Cardiac septum (tissue), 1 donor: ENCODE measurements around the gene DDAH1. TPM values are rescaled to one million over a fixed set of nuclear protein-coding genes. Genes with fewer than 3 reads are reported as not detected.
"Not testable (repeated sequence)": the region's sequence is repeated elsewhere in the genome, so short reads cannot be mapped to it uniquely, and the experiment has no call there.

Experiments used
- DNase-seq: peaks from one replicate; pipeline ENCODE4 v3.0.0-alpha.2; 2020; ENCODE audit warnings: low spot score
- intact Hi-C: fragments of 100-400 bp; cut with DNase I; formaldehyde crosslinking; loops from one replicate; pipeline ENCODE4 v1.14.0; 2022
- long read RNA-seq: library from polyadenylated mRNA; unstranded; transcript quantifications from one replicate; pipeline ENCODE4 v2.0.0, GENCODE V29; 2021
- total RNA-seq: library from RNA; stranded (reverse); fragmentation: NEBNext Ultra II Directional; extraction: Animal tissue kit (Norgen Biotek cat#: 25700); gene quantifications from one replicate; pipeline ENCODE4 v1.2.1, GENCODE V29; 2021
- donor health status: DM: no; HTN: no; CAD: no.

The DDAH1 gene
- total RNA-seq = 58.1 TPM
- long read RNA-seq, transcript DDAH1-201 (6 exons, 3,920 nt) = major isoform, 10 of 31 reads
- long read RNA-seq, partial matches to known transcripts = 3 of 31 reads
- long read RNA-seq, other reads (novel, unspliced or antisense) = 18 of 31 reads

DNA sequence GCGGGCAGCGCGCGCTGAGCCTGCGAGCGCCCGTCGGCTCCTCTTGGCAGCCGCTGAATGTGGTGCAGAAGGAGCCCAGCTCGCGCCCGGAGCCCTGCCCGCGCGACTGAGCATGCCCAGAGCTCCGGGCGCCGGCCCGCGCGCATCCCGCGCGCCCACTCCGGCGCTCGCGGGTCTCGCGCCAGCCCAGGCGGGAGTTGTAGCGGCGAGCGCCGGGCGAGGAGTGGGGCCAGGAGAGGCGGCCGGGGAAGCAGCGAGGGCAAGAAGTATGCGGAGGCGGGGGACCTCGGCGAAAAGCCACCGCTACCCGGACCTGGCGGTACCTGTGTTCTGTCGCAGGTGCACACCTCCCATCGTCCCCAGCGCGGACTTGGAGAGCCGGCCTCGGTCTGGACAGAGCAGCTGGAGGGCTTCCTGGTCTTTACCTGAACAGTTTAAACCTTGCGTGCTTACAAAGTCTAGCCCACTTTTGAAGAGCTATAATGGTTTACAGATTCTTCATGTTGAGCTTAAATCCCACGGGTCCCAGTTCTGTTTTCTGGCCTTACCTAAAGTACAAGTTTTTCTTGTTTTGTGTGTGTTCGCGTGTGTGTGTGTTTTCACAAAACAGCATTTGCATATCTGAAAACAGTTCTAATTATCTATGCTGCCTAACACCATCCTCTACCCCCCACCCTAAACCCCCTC, at the start of gene DDAH1:
Gene DDAH1, minus strand, starts transcription at position 61 of the 687 bp plus-strand sequence. CDS start 114 bp downstream, outside the sequence.
- intact Hi-C loops = loop anchor here (1.0 kb wide), 1 partner anchor 115 kb away; the partner anchor contains the start of gene CCN1
- DNase-seq = no peak

DNA sequence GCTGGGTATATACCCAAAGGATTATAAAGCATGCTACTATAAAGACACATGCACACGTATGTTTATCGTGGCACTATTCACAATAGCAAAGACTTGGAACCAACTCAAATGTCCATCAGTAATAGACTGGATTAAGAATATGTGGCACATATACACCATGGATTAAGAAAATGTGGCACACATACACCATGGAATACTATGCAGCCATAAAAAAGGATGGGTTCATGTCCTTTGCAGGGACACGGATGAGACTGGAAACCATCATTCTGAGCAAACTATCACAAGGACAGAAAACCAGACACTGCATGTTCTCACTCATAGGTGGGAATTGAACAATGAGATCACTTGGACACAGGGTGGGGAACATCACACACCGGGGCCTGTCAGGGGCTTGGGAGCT, 49.0 kb upstream of the DDAH1 start:
- DNase-seq, intact Hi-C loops: not testable (repeated sequence)

DNA sequence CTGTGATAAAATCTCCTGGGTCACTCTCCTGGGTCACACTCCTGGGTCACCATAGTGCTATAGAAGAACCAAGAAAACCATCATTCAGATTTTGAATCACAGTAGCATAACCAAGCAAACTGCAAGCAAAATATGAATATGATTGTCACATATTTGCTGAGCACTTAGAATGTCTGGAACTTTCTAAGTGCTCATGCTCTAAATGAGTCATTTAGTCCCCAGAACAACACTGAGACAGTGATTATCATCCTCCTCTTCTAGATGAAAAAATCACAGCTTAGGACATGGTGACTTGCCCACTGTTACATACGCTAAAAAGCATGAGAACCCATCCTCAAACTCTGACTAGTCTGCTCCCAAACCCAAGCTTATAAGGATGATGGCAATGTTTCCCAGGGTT, 39.5 kb upstream of the DDAH1 start:
- no peak for DNase-seq
- intact Hi-C loops = loop anchor here (10.0 kb wide), 1 partner anchor 190 kb away; no protein-coding TSS in a partner anchor

DNA sequence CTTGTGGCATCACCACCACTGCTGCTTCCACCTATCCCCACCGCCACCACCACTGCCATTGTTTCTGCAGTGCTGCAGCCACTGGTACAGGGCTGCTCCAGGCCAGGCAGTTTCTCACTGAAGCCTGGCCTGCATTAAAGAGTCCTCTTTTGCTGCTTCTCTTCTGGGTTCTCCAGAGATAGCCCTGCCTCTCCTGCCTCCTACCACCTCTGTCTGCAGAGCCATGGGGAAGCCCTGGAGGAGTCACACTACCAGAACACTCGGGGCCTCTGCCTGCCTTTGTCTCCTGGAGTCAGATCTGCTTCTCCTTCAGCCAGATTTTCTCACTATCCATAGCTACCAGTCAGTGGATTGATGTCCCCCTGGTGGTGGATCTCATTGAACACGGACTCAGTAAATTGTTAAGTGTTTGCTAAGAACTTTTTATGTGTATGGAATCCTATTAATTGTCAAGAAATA, 37.7 kb upstream of the DDAH1 start:
- DNase-seq = no peak
- intact Hi-C loops = loop anchor here (2.0 to 10.0 kb wide), 3 partner anchors 78 to 194 kb away; partner anchors contain the start of gene CCN1

GRCh38 chr1:85502171-85502570, 37.2 kb upstream of the DDAH1 start:
- no peak for DNase-seq
- intact Hi-C loops = loop anchor here (2.0 to 10.0 kb wide), 3 partner anchors 79 to 193 kb away; partner anchors contain the start of gene CCN1

GRCh38 chr1:85501355-85501898, 36.5 kb upstream of the DDAH1 start:
- intact Hi-C loops = loop anchor here (10.0 kb wide), 1 partner anchor 193 kb away; no protein-coding TSS in a partner anchor
- no peak for DNase-seq

DNA sequence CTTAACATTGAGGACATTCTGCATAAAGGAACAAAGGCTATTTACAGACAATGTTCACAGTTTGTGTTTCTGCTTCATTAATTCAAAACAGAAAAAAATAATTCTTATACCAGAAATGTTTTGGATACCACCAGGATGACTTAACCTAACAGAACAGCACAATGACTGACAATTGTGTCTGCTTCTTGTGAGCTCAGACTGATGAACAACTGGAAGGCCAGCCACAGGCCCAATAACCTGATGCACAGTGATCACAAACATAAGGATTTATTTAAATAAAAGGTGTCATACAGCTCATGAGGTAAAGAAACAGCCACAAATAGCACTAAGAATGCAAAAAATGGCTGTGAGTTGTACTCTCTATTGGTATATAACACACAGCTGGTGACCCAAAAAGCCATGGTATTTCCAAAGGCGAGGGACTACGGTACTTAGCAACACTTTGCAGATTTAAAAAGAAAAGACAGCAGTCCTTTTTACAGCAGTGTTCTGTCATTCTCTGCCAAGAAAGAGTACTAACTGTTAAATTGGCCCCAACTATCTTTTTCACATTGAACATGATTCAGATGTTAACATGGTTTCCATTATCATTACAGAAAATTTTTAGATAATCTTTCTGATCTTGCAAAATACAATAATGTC, 32.1 kb upstream of the DDAH1 start:
- intact Hi-C loops = no loop called here
- no peak for DNase-seq

DNA sequence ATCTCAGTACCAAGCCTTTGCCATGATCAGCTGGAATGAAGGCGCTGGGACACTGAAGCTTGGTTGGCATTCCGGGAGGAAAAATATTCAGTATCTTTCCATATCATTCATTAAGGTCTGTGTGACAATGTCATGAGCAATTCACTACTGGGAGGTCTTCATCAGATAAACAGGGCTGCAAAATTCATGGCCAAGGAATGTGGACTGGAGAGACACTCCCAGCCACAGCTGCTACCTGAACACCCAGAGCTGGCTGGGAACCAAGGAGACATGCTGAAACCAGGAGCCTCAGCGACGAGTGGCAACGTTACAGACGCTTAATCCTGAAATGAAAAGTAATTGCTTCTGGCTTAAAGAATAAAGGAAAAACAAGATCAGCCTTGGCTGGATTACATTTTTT, 30.6 kb upstream of the DDAH1 start:
- intact Hi-C loops = loop anchor here (2.0 kb wide), 1 partner anchor 85 kb away; the partner anchor contains the start of gene CCN1
- DNase-seq = no peak

DNA sequence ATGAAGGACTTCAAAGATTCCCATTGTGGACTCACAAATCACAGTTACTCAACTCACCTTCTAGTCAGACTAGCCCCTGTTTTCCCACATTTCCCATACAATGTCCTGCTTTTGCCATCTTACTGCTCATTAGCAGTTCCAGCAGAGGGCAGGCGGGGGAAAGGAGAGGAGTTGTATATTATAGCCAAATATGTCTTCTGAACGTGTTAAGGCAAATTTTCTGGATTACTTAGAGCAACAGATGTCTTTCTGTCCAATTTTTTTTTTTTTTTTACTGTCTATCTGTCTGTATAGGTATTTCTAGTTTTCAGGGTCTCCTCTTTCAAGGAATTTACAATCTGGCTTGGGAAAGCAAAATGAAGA, 29.9 kb upstream of the DDAH1 start:
- intact Hi-C loops = loop anchor here (2.0 kb wide), 1 partner anchor 86 kb away; the partner anchor contains the start of gene CCN1

GRCh38 chr1:85494074-85494903, 29.3 kb upstream of the DDAH1 start:
- intact Hi-C loops = loop anchor here (2.0 kb wide), 1 partner anchor 87 kb away; the partner anchor contains the start of gene CCN1
- no peak for DNase-seq

More for the DNA sequence above, 29.9 kb upstream of the DDAH1 start:
- DNase-seq = no peak

DNA sequence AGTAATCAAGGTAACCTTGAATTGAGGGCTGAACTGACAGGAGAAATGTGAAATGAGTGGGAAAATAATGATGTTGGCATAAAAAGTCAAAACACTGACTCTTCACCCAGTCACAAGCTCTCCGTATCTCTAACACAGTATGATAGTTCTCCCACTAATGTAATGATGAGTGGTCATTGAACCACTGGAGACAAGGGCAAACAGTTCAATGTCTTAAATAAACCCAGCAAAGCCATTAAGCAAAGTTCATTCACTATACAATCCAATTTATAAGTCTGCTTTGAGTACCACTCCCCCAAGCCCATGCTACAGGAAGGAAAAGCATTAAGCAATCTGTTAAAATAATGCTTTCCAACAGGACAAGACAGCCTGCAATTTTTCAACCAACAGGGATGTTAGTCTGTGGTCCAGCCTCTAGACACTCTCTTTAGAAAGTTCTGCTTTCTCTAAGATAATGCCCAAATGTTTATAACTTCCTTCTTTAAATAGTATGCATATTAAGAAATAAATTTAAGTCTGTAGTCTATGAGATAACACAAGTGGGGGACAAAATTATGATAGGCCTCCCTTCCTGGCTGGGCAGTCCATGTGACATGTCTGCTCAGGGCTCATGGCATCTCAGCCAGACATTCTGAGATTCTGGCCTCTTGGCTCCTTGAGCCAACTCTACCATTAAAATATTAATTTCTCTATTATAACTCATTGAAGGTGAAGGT, 25.5 kb upstream of the DDAH1 start:
- intact Hi-C loops = no loop called here
- no peak for DNase-seq

DNA sequence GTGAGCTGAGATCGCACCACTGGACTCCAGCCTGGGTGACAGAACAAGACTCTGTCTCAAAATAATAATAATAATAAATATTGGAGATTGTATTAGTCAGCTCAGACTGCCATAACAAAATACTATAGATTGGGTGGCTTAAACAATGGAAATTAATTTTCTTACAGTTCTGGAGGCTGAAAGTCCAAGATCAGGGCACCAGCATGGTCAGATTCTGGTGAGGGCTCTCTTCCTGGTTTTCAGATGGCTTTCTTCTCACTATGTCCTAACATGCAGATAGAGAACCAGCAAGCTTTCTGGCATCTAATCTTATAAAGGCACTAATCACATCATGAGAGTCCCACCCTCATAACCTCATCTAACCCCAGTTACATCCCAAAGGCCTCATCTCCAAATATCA, 23.2 kb upstream of the DDAH1 start:
- intact Hi-C loops = no loop called here
- DNase-seq = no peak

DNA sequence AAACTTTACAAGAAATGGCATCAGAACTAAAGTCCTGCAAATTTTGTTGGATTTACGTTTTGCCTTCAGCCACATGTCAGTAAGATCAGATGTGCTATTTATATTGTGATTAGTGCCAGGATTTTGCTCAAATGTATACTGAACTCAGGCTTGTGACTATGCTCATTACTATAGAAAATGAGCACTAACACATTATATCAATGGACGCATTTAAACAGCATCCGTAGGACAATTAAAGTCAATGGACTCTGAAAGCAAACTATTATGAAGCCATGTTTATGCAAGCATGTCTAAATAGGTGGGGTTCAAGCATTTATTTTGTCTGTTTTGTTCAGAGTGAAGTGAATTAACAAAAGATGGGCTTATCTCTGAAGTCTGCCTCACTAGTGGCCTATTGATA, 20.6 kb upstream of the DDAH1 start:
- no peak for DNase-seq
- intact Hi-C loops = no loop called here

DNA sequence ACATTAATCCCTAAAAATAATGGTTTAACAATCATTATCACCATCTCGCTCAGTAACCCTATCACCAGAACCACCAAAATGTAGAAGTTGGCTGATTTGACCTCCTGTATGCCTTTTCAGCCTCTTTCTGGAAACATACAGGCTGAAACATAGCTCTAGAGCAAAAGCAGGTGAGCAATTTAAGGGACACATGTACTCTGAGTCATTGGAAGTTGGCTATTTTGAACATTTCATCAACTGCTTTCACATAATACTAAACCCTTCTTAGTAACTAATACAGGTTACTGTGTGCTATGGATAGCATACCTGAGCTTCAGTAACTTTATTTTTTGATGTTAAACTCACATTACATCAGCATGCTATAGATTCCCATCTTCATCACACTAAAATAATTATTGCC, 19.8 kb upstream of the DDAH1 start:
- DNase-seq = no peak
- intact Hi-C loops = no loop called here

GRCh38 chr1:85484264-85484663, 19.3 kb upstream of the DDAH1 start:
- no peak for DNase-seq
- intact Hi-C loops = no loop called here

GRCh38 chr1:85481688-85482087, 16.7 kb upstream of the DDAH1 start:
- intact Hi-C loops = no loop called here
- no peak for DNase-seq

DNA sequence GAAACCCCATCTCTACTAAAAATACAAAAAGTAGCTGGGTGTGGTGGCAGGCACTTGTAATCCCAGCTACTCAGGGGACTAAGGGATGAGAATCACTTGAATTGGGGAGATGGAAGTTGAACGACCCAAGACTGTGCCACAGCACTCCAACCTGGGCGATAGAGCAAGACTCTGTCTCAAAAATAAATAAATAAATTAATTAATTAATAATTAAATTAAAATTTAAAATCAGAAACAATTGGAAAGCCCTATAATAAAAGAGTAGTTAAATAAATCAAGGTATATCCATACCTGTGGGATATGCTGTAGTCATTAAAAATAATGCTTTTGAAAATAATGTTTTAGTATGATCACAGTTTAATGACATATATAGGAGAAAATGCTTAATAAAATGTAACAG, 15.6 kb upstream of the DDAH1 start:
- intact Hi-C loops = no loop called here
- DNase-seq = no peak

- intact Hi-C loops = no loop called here
- no peak for DNase-seq
These were observed 14.5 kb upstream of the DDAH1 start for GRCh38 chr1:85479491-85479890.

DNA sequence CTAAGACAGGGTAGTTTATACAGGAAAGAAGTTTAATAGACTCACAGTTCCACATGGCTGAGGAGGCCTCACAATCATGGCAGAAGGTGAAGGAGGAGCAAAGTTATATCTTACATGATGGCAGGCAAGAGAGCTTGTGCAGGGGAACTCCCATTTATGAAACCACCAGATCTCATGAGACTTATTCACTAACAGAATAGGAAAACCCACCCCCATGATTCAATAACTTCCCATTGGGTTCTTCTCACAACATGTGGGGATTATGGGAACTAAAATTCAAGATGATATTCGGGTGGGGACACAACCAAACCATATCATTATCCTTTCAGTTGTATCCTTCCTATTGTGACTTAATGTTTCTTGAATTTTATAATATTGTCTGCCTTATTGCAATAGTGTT, 13.4 kb upstream of the DDAH1 start:
- no peak for DNase-seq
- intact Hi-C loops = no loop called here
